ENCODE results near the gene EFNA1.

EFNA1 gene

GRCh38 chr1:155176544-155177071 is 48.9 kb downstream of the EFNA1 start:
- DNase-seq = peak; percentile 91

GRCh38 chr1:155177192-155177917 is 49.7 kb downstream of the EFNA1 start:
- no peak for DNase-seq

- DNase-seq = no peak
These were observed 50.2 kb downstream of the EFNA1 start for GRCh38 chr1:155177918-155178281.

DNA sequence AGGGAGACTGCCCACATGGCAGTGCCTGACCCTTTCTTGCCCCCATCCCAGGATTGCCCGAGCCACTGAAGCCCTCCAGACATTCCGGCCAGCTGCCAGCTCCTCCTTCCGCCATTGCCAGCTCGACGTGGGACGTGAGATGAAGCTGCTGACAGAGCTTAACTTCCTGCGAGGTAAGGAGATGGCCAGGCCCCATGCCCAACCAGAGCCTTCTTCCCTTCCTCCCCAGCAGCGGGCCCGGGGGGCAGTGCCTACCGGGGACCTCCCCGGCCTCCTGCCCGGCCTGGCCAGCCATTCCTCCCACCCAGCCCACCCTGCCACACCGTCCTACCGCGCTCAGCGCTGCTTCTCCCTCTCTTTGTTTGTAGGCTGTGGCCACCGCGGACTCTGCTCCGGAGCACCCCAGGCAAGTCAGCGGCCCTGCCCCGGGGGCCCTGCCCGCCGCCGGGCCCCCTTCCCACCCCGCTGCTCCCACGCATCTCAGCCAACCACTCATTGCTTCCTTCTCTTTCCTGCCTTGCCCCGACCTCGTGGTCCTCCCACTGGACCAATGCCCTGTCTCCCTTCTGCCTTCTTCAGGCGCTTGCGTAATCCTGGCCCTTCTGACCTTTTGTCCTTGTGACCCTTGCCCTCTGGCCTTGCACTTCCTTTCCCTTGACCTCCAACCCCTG is 50.9 kb downstream of the EFNA1 start:
- no peak for DNase-seq

GRCh38 chr1:155179112-155180031 is 51.7 kb downstream of the EFNA1 start:
- no peak for DNase-seq

GRCh38 chr1:155181371-155182051 is 53.8 kb downstream of the EFNA1 start:
- DNase-seq = no peak

DNA sequence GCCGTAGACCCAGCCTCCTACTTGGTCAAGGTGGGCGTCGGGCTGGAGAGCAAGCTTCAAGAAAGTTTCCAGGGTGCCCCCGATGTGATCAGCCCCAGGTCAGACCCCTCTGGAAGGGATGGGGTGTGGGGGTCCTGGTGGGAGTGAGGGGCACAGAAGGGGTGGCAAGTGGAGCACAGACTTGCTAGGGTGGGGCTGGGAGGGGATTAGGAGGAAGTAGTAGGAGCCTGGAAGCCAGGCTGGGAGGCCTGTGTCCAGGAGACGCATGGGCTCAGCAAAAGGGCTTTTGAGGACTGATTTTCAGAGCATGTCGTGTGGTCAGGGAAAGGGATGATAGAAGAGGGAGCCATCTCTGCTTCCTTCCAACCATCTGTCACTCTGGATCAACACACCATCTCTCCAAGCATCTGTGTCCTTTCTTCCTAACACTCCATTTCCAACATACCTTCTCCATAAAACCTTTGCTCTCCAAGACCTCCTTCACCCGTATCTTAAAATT is 54.4 kb downstream of the EFNA1 start:
- no peak for DNase-seq

GRCh38 chr1:155183775-155184221 is 56.1 kb downstream of the EFNA1 start:
- DNase-seq = no peak

GRCh38 chr1:155184351-155184811 is 56.7 kb downstream of the EFNA1 start:
- DNase-seq = no peak
